PC-3 (cell line): ENCODE data around the gene OR9G1.

ENCODE experiments used
- EZH2 ChIP-seq: fragments of 300-600 bp; sonication (generic); IDR thresholded peaks from one replicate; pipeline ENCODE4 v1.6.1; 2017; ENCODE audit warnings: antibody characterized with exemption, mild to moderate bottlenecking, low read length; ENCODE audit not compliant: unreplicated experiment
- EZH2phosphoT487 ChIP-seq: fragments of 300-600 bp; sonication (generic); IDR thresholded peaks from 2 replicates; pipeline ENCODE4 v1.6.1; 2018; ENCODE audit warnings: mild to moderate bottlenecking, antibody characterized with exemption, low read length, borderline replicate concordance
- TF ChIP-seq, protein P1 (sequence below): fragments of 300-600 bp; sonication (generic); conservative IDR thresholded peaks from 2 replicates; pipeline ENCODE4 v1.5.1; 2017; ENCODE audit warnings: antibody characterized with exemption, low read depth, mild to moderate bottlenecking, low read length

DNA sequence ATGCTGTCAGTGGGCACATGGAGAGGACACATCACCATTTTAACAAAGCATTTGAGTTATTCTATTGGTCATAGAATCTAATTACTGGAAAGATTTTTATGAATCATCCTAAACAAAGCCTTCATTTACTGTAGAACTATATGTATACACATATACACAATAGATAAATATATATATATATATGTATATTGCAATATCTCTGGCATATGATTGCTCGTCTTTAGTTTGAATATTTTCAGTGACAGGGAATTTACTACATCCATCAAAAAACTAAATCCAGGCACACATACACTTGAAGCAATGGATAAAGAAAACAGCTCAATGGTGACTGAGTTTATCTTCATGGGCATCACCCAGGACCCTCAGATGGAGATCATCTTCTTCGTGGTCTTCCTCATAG is 35.5 kb upstream of the OR9G1 start, which contains the start of gene OR5AR1:
- TF ChIP-seq, protein P1, sequence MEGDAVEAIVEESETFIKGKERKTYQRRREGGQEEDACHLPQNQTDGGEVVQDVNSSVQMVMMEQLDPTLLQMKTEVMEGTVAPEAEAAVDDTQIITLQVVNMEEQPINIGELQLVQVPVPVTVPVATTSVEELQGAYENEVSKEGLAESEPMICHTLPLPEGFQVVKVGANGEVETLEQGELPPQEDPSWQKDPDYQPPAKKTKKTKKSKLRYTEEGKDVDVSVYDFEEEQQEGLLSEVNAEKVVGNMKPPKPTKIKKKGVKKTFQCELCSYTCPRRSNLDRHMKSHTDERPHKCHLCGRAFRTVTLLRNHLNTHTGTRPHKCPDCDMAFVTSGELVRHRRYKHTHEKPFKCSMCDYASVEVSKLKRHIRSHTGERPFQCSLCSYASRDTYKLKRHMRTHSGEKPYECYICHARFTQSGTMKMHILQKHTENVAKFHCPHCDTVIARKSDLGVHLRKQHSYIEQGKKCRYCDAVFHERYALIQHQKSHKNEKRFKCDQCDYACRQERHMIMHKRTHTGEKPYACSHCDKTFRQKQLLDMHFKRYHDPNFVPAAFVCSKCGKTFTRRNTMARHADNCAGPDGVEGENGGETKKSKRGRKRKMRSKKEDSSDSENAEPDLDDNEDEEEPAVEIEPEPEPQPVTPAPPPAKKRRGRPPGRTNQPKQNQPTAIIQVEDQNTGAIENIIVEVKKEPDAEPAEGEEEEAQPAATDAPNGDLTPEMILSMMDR = no peak
- TF ChIP-seq EZH2 (no peak), EZH2phosphoT487 (no peak)
